HepG2 (cell line): Measurements from ENCODE around the gene ARHGEF40. TPM values are rescaled to one million over a fixed set of nuclear protein-coding genes. Genes with fewer than 3 reads are reported as not detected.

Experiments
- BCL6 ChIP-seq: IDR thresholded peaks from 2 replicates; pipeline ENCODE4 v1.6.1; 2016; ENCODE audit warnings: missing genetic modification reagents, missing compliant biosample characterization
- GATAD2A ChIP-seq: IDR thresholded peaks from 2 replicates; pipeline ENCODE4 v1.6.1; 2016
- HES4 ChIP-seq: sonication (generic); formaldehyde crosslinking; IDR thresholded peaks from 2 replicates; pipeline ENCODE4 v1.9.0; 2021; ENCODE audit warnings: mild to moderate bottlenecking, missing genetic modification reagents, borderline replicate concordance
- MAZ ChIP-seq, 2 experiments: sonication (generic) in 1 of 2; formaldehyde crosslinking in 1 of 2; IDR thresholded peaks; 2 replicates each; pipeline versions ENCODE4 v1.5.0 to v1.6.1; 2012 to 2020; ENCODE audit warnings: low read depth in 2 of 2, mild to moderate bottlenecking in 2 of 2, borderline replicate concordance in 1 of 2, improper control_type of control experiment in 1 of 2, low read length in 1 of 2, missing genetic modification reagents in 1 of 2, moderate library complexity in 1 of 2
- PTBP1 ChIP-seq: fragments of 200-400 bp; formaldehyde crosslinking; IDR thresholded peaks from 2 replicates; pipeline ENCODE4 v1.6.1; 2018; ENCODE audit warnings: low read length, low read depth; ENCODE audit not compliant: poor library complexity, severe bottlenecking
- RARA ChIP-seq: IDR thresholded peaks from 2 replicates; pipeline ENCODE4 v1.6.1; 2016; ENCODE audit warnings: missing genetic modification reagents, missing compliant biosample characterization
- RCOR2 ChIP-seq: IDR thresholded peaks from 2 replicates; pipeline ENCODE4 v1.6.1; 2016; ENCODE audit warnings: missing biosample characterization, missing genetic modification reagents
- REL ChIP-seq: sonication (generic); formaldehyde crosslinking; conservative IDR thresholded peaks from 2 replicates; pipeline ENCODE4 v1.8.0; 2022; ENCODE audit warnings: mild to moderate bottlenecking, missing genetic modification reagents, moderate library complexity
- SAP130 ChIP-seq: IDR thresholded peaks from 2 replicates; pipeline ENCODE4 v1.6.1; 2016; ENCODE audit warnings: low read depth
- SKIL ChIP-seq: sonication (generic); formaldehyde crosslinking; IDR thresholded peaks from 2 replicates; pipeline ENCODE4 v1.8.0; 2022; ENCODE audit warnings: missing genetic modification reagents, mild to moderate bottlenecking, moderate library complexity, borderline replicate concordance
- SNAI1 ChIP-seq: sonication (generic); formaldehyde crosslinking; IDR thresholded peaks from 2 replicates; pipeline ENCODE4 v1.5.0; 2020; ENCODE audit warnings: mild to moderate bottlenecking, missing genetic modification reagents, borderline replicate concordance
- TCF12 ChIP-seq, 2 experiments: fragments of 450-650 bp in 1 of 2; sonication (generic) in 1 of 2; formaldehyde crosslinking in 1 of 2; IDR thresholded peaks; 2 replicates each; pipeline versions ENCODE4 v1.6.1 to v1.8.0; 2017 to 2022; ENCODE audit warnings: antibody characterized with exemption in 1 of 2, mild to moderate bottlenecking in 1 of 2, missing genetic modification reagents in 1 of 2, moderate library complexity in 1 of 2
- ZFP82 ChIP-seq: sonication (generic); formaldehyde crosslinking; IDR thresholded peaks from 2 replicates; pipeline ENCODE4 v1.5.1; 2020; ENCODE audit warnings: mild to moderate bottlenecking, missing genetic modification reagents, borderline replicate concordance
- ZFX ChIP-seq: sonication (generic); formaldehyde crosslinking; IDR thresholded peaks from 2 replicates; pipeline ENCODE4 v1.4.0; 2020; ENCODE audit warnings: mild to moderate bottlenecking, low read depth, missing genetic modification reagents, moderate library complexity
- ZNF160 ChIP-seq: sonication (generic); formaldehyde crosslinking; IDR thresholded peaks from 2 replicates; pipeline ENCODE4 v1.8.0; 2022; ENCODE audit warnings: mild to moderate bottlenecking, inconsistent platforms, missing genetic modification reagents
- ZNF296 ChIP-seq: sonication (generic); formaldehyde crosslinking; conservative IDR thresholded peaks from 2 replicates; pipeline ENCODE4 v1.5.0; 2020; ENCODE audit warnings: mild to moderate bottlenecking, missing genetic modification reagents
- ZNF670 ChIP-seq: sonication (generic); formaldehyde crosslinking; IDR thresholded peaks from 2 replicates; pipeline ENCODE4 v1.8.0; 2022; ENCODE audit warnings: mild to moderate bottlenecking, missing genetic modification reagents, borderline replicate concordance
- ZNF709 ChIP-seq: sonication (generic); formaldehyde crosslinking; IDR thresholded peaks from 2 replicates; pipeline ENCODE4 v1.5.0; 2020; ENCODE audit warnings: mild to moderate bottlenecking, missing genetic modification reagents
- ZNF746 ChIP-seq: sonication (generic); formaldehyde crosslinking; IDR thresholded peaks from 2 replicates; pipeline ENCODE4 v1.8.0; 2022; ENCODE audit warnings: mild to moderate bottlenecking, missing genetic modification reagents
- polyA plus RNA-seq, 8 experiments: library from polyadenylated mRNA; depleted of rRNA in 3 of 8; stranded (reverse) in 7 of 8; unstranded in 1 of 8; fragments of >200 nt; fragmentation: Illumina TruSeq in 4 of 8; extraction: Trizol in 4 of 8; gene quantifications; 2 replicates each; pipeline versions ENCODE4 v1.2.1 to v1.2.3, GENCODE V29; 2011 to 2016; ENCODE audit warnings: low read depth in 4 of 8, missing spikeins in 1 of 8, mixed read lengths in 1 of 8; ENCODE audit not compliant: insufficient read depth in 1 of 8
- total RNA-seq, 5 experiments: library from RNA; depleted of rRNA; stranded (reverse); fragments of >200 nt; fragmentation: Illumina TruSeq; extraction: Trizol; gene quantifications; 2 replicates each; pipeline ENCODE4 v1.2.3, GENCODE V29; 2016; ENCODE audit warnings: low read depth in 1 of 5
- TF ChIP-seq, protein P1 (sequence below): sonication (generic); formaldehyde crosslinking; IDR thresholded peaks from 2 replicates; pipeline ENCODE4 v1.4.0; 2020; ENCODE audit warnings: missing genetic modification reagents
- TF ChIP-seq, protein P2 (sequence below): sonication (generic); formaldehyde crosslinking; IDR thresholded peaks from 2 replicates; pipeline ENCODE4 v1.9.0; 2021; ENCODE audit warnings: missing genetic modification reagents, mild to moderate bottlenecking, borderline replicate concordance

Gene ARHGEF40
- total and polyA plus RNA-seq, 2 of the 13 experiments (the other 11 are each of a cell fraction or from before 2014, with no cell fraction given), result 28.1 to 78.1 TPM

DNA sequence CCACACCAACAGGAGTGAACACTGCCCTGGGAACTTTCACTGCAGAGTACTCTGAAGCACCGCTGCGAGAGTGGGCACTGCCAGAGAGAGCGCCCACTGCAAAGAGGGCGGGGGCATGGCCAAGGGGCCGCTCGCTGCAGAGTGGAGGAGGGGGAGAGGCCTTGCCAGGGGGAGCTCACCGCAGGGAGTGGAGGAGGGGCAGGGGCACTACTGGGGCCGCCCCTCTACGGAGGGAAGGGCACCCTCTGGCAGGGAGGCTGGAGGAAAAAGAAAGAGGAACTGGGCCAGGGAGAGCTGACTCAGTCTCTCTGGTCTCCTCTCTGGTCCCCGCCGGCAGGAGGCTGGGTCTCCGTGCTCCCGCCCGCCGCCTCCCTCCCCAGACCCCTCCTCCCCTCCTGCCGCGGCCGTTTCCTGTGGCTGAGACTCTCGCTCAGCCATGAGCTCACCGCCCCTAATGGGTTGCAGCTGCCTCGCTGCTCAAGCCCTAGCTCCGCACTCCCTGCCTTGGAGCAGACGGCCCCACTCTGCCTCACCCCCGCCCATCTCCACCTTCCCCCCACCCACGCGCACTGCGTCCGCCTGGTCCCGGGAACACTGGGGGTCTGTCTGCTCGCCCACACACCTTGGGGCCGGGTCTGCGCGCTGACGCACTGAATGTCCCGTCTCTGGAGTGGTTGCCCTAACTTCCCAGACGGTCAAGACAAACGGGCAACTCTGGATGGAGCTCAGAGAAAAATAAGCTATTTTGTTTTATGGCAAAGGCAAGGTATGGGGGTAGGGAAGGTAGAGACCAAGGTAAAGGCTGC is 1.3 kb downstream of the ARHGEF40 start (continued):
- TF ChIP-seq, protein P1, sequence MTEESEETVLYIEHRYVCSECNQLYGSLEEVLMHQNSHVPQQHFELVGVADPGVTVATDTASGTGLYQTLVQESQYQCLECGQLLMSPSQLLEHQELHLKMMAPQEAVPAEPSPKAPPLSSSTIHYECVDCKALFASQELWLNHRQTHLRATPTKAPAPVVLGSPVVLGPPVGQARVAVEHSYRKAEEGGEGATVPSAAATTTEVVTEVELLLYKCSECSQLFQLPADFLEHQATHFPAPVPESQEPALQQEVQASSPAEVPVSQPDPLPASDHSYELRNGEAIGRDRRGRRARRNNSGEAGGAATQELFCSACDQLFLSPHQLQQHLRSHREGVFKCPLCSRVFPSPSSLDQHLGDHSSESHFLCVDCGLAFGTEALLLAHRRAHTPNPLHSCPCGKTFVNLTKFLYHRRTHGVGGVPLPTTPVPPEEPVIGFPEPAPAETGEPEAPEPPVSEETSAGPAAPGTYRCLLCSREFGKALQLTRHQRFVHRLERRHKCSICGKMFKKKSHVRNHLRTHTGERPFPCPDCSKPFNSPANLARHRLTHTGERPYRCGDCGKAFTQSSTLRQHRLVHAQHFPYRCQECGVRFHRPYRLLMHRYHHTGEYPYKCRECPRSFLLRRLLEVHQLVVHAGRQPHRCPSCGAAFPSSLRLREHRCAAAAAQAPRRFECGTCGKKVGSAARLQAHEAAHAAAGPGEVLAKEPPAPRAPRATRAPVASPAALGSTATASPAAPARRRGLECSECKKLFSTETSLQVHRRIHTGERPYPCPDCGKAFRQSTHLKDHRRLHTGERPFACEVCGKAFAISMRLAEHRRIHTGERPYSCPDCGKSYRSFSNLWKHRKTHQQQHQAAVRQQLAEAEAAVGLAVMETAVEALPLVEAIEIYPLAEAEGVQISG, result peak; percentile 68
- 0 out of 2 replicates have a peak, but pooled peaks have one; percentile 13 for TF ChIP-seq RCOR2 (CRISPR knock-in tag)
- TF ChIP-seq ZNF160, result no peak
- peak; percentile 36 for TF ChIP-seq RARA
- peak; percentile 7; the same call in 1 of the 2 replicates for TF ChIP-seq ZFX (CRISPR knock-in tag)
- peak; percentile 22; the same call in 1 of the 2 replicates for TF ChIP-seq ZNF296
- TF ChIP-seq REL (CRISPR knock-in tag), result peak; percentile 97
- no peak for TF ChIP-seq PTBP1
- peak; percentile 44; the same call in 1 of the 2 replicates for TF ChIP-seq GATAD2A
- 0 out of 2 replicates have a peak, but pooled peaks have one; percentile 70 for TF ChIP-seq MAZ (IDR thresholded peaks at IDR 0.05; ENCODE audit: borderline replicate concordance, low read depth, low read length)
- TF ChIP-seq MAZ (CRISPR knock-in tag; IDR thresholded peaks at IDR 0.05; ENCODE audit: low read depth), result no peak
- TF ChIP-seq, protein P2, sequence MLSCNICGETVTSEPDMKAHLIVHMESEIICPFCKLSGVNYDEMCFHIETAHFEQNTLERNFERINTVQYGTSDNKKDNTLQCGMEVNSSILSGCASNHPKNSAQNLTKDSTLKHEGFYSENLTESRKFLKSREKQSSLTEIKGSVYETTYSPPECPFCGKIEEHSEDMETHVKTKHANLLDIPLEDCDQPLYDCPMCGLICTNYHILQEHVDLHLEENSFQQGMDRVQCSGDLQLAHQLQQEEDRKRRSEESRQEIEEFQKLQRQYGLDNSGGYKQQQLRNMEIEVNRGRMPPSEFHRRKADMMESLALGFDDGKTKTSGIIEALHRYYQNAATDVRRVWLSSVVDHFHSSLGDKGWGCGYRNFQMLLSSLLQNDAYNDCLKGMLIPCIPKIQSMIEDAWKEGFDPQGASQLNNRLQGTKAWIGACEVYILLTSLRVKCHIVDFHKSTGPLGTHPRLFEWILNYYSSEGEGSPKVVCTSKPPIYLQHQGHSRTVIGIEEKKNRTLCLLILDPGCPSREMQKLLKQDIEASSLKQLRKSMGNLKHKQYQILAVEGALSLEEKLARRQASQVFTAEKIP (CRISPR knock-in tag), result no peak
- TF ChIP-seq ZNF670, result peak; percentile 76; the same call in 1 of the 2 replicates
- no peak for TF ChIP-seq TCF12 (IDR thresholded peaks at IDR 0.05)
- peak; percentile 13; the same call in 1 of the 2 replicates for TF ChIP-seq TCF12 (CRISPR knock-in tag; IDR thresholded peaks at IDR 0.05)
- TF ChIP-seq BCL6 (CRISPR knock-in tag), result peak; percentile 51
- 0 out of 2 replicates have a peak, but pooled peaks have one; percentile 44 for TF ChIP-seq SAP130 (CRISPR knock-in tag)
- TF ChIP-seq ZNF709, result peak; percentile 48; the same call in 1 of the 2 replicates
- peak; percentile 54; the same call in 1 of the 2 replicates for TF ChIP-seq ZNF746
- TF ChIP-seq ZFP82, result peak; percentile 73; the same call in 1 of the 2 replicates
- no peak for TF ChIP-seq SNAI1
- TF ChIP-seq HES4 (CRISPR knock-in tag), result peak; percentile 56; the same call in 1 of the 2 replicates
- TF ChIP-seq SKIL (CRISPR knock-in tag), result peak; percentile 50; the same call in 1 of the 2 replicates
